ENCODE measurements around the gene SUGP2.
"Not testable (repeated sequence)": the region's sequence is repeated elsewhere in the genome, so short reads cannot be mapped to it uniquely, and the experiment has no call there.

DNA sequence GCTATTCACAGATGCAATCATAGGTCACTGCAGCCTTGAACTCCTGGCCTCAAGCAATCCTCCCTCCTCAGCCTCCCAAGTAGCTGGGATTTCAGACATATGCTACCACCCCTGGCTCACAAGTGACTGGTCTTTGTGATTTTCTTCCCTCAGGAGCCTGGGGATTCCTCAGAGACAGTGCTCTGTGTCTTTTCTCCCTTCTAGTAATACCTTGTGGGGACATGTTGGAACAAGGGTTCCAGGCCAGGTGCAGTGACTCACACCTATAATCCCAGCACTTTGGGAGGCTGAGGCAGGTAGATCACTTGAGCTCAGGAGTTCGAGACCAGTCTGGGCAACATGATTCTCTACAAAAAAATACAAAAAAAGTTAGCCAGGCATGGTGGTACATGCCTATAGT is 9.9 kb downstream of the SUGP2 start:
- TF ChIP-seq, protein P1, sequence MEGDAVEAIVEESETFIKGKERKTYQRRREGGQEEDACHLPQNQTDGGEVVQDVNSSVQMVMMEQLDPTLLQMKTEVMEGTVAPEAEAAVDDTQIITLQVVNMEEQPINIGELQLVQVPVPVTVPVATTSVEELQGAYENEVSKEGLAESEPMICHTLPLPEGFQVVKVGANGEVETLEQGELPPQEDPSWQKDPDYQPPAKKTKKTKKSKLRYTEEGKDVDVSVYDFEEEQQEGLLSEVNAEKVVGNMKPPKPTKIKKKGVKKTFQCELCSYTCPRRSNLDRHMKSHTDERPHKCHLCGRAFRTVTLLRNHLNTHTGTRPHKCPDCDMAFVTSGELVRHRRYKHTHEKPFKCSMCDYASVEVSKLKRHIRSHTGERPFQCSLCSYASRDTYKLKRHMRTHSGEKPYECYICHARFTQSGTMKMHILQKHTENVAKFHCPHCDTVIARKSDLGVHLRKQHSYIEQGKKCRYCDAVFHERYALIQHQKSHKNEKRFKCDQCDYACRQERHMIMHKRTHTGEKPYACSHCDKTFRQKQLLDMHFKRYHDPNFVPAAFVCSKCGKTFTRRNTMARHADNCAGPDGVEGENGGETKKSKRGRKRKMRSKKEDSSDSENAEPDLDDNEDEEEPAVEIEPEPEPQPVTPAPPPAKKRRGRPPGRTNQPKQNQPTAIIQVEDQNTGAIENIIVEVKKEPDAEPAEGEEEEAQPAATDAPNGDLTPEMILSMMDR (IDR thresholded peaks at IDR 0.05) = not testable (repeated sequence)
- TF ChIP-seq POLR2A, EP300, POLR2AphosphoS5 (IDR thresholded peaks at IDR 0.05): not testable (repeated sequence)

All from stomach (tissue), 4 donors.